Measurements from ENCODE around the gene GRIFIN.

Gene GRIFIN

GRCh38 chr7:2452643-2453270 lies 23.4 kb downstream of the GRIFIN start:
- no peak overlapping the region for H3K4me3 ChIP-seq (ENCODE audit: low read depth, low read length)
- no peak for TF ChIP-seq CTCF (IDR thresholded peaks at IDR 0.05; ENCODE audit: insufficient read depth, low read length, missing control alignments)
- ChIA-PET POLR2A (no interaction called here), CTCF (interaction anchor here (0.9 to 8.1 kb wide), 12 partner anchors 12 to 257 kb away, joined by 3 to 117 read pairs (median 9); partner anchors contain the start of gene IQCE)
- DNase-seq (ENCODE audit: low read depth, low spot score), result no peak

- POLR2A ChIA-PET, result no interaction called here
- CTCF ChIA-PET, result interaction anchor here (0.9 to 8.1 kb wide), 24 partner anchors 13 to 258 kb away, joined by 3 to 117 read pairs (median 6); partner anchors contain the start of gene IQCE
- no peak for TF ChIP-seq CTCF (IDR thresholded peaks at IDR 0.05; ENCODE audit: insufficient read depth, low read length, missing control alignments)
- DNase-seq (ENCODE audit: low read depth, low spot score), result no peak
- H3K4me3 ChIP-seq (ENCODE audit: low read depth, low read length), result no peak overlapping the region
These were observed 24.1 kb downstream of the GRIFIN start for GRCh38 chr7:2452074-2452507.

GRCh38 chr7:2451171-2452073 lies 24.8 kb downstream of the GRIFIN start:
- peak overlapping the region; percentile 38 for H3K4me3 ChIP-seq (ENCODE audit: low read depth, low read length)
- peak; percentile 99 for TF ChIP-seq CTCF (IDR thresholded peaks at IDR 0.05; ENCODE audit: insufficient read depth, low read length, missing control alignments)
- CTCF ChIA-PET, result interaction anchor here (0.6 to 8.1 kb wide), 43 partner anchors 9 to 259 kb away, joined by 3 to 117 read pairs (median 4); partner anchors contain the start of genes BRAT1, IQCE and TTYH3
- POLR2A ChIA-PET, result interaction anchor here (0.6 to 1.0 kb wide), 2 partner anchors 11 to 236 kb away, joined by 3 to 4 read pairs; no protein-coding TSS in a partner anchor
- DNase-seq (ENCODE audit: low read depth, low spot score), result no peak

- H3K4me3 ChIP-seq (ENCODE audit: low read depth, low read length), result no peak overlapping the region
- TF ChIP-seq CTCF (IDR thresholded peaks at IDR 0.05; ENCODE audit: insufficient read depth, low read length, missing control alignments), result no peak
- ChIA-PET CTCF (interaction anchor here (0.7 to 8.1 kb wide), 35 partner anchors 9 to 260 kb away, joined by 3 to 117 read pairs (median 5); partner anchors contain the start of genes BRAT1, IQCE and TTYH3), POLR2A (interaction anchor here (1.0 kb wide), 1 partner anchor 237 kb away, joined by 4 read pairs; no protein-coding TSS in a partner anchor)
- DNase-seq (ENCODE audit: low read depth, low spot score), result no peak
These were observed 25.7 kb downstream of the GRIFIN start for GRCh38 chr7:2450198-2451107.

GRCh38 chr7:2446676-2447075 lies 29.5 kb downstream of the GRIFIN start:
- no peak overlapping the region for H3K4me3 ChIP-seq (ENCODE audit: low read depth, low read length)
- ChIA-PET CTCF (interaction anchor here (1.3 kb wide), 1 partner anchor 235 kb away, joined by 3 read pairs; no protein-coding TSS in a partner anchor), POLR2A (no interaction called here)
- no peak for DNase-seq (ENCODE audit: low read depth, low spot score)
- no peak for TF ChIP-seq CTCF (IDR thresholded peaks at IDR 0.05; ENCODE audit: insufficient read depth, low read length, missing control alignments)
